Stomach (tissue), 4 donors: Measurements from ENCODE around the gene FXYD2.

Experiments
- EP300 ChIP-seq: sonication (generic); formaldehyde crosslinking; IDR thresholded peaks from one replicate; pipeline ENCODE4 v1.6.1; 2017; ENCODE audit warnings: antibody characterized with exemption
- POLR2A ChIP-seq, 4 donors: fragments of 450-650 bp; IDR thresholded peaks; one replicate each; pipeline ENCODE4 v1.6.1; 2016; ENCODE audit warnings: antibody characterized with exemption in 4 of 4, control low read depth in 2 of 4, mild to moderate bottlenecking in 1 of 4, moderate library complexity in 1 of 4
- POLR2AphosphoS5 ChIP-seq, 3 donors: sonication (generic); formaldehyde crosslinking; IDR thresholded peaks; one replicate each; pipeline ENCODE4 v1.6.1; 2016; ENCODE audit warnings: antibody characterized with exemption in 3 of 3
- TF ChIP-seq, protein P1 (sequence below), 7 experiments: fragments of 450-650 bp in 4 of 7; fragments of 200-600 bp in 3 of 7; sonication (generic) in 3 of 7; IDR thresholded peaks; one replicate each; pipeline ENCODE4 v1.5.1; 2016 to 2019; ENCODE audit warnings: antibody characterized with exemption in 7 of 7, control low read depth in 2 of 7, mild to moderate bottlenecking in 1 of 7

DNA sequence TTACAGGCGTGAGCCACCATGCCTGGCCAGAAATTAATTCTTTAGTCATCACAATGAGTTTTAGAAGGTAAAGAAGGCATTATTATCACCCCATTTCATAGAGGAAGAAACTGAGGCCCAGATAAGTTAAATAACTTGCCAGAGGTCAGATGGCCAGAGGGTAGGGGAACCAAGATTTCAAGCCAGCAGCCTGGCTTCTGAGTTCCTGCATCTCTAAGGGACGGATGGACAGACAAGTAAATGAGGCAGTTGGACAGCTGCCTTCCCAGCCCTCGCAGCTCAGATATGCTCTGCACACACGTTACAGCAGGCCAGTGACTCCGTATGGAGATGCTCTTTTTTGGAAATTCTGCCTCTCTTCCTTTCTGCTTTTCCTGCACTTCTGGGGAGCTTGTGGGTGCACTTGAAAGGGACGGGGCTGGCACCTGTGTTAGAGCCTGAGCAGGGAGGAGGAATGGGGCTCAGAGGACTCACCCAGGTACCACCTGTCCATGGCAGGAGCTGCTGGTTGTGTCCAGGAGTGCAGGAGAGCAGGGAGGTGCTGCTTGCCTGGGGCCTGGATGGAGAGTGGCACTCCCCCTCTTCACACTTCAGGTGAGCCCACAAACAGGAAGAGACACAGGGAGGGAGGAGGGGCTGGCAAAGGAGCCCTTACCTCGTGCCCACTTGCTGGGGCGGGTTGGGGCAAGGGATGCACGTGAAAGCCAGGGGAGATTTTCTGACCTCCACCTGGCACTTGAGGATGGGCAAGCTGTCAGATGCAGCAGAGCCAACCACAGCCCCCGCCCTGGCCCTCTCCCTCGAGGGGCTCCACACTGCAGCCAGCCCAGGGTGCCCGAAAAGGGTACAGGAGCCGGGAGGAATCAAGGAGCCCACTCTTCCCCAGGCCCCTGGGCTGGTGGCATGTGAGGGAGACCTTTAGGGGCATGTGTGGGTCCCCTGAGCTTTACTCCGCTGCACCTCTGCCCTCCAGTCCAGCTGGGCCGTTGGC lies 3.3 kb upstream of the FXYD2 start:
- TF ChIP-seq POLR2AphosphoS5 (IDR thresholded peaks at IDR 0.05) = no peak
- no peak for TF ChIP-seq EP300
- TF ChIP-seq, protein P1, sequence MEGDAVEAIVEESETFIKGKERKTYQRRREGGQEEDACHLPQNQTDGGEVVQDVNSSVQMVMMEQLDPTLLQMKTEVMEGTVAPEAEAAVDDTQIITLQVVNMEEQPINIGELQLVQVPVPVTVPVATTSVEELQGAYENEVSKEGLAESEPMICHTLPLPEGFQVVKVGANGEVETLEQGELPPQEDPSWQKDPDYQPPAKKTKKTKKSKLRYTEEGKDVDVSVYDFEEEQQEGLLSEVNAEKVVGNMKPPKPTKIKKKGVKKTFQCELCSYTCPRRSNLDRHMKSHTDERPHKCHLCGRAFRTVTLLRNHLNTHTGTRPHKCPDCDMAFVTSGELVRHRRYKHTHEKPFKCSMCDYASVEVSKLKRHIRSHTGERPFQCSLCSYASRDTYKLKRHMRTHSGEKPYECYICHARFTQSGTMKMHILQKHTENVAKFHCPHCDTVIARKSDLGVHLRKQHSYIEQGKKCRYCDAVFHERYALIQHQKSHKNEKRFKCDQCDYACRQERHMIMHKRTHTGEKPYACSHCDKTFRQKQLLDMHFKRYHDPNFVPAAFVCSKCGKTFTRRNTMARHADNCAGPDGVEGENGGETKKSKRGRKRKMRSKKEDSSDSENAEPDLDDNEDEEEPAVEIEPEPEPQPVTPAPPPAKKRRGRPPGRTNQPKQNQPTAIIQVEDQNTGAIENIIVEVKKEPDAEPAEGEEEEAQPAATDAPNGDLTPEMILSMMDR (IDR thresholded peaks at IDR 0.05) = no peak
- TF ChIP-seq POLR2A (IDR thresholded peaks at IDR 0.05) = no peak
